ENCODE data around the gene SHANK2.

The SHANK2 gene

GRCh38 chr11:71252269-71252769 lies at the start of gene SHANK2:
Gene SHANK2 (minus strand): TSS chr11:71252577. CDS start chr11:71147326, 105,251 bp downstream.
- no peak for DNase-seq (ENCODE audit: low read depth)

- DNase-seq (ENCODE audit: low read depth): no peak
Observed at GRCh38 chr11:71301858-71302533, 49.6 kb upstream of the SHANK2 start.

GRCh38 chr11:71301046-71301857 lies 48.9 kb upstream of the SHANK2 start:
- DNase-seq (ENCODE audit: low read depth): no peak

- no peak for DNase-seq (ENCODE audit: low read depth)
Observed at GRCh38 chr11:71300187-71300586, 47.8 kb upstream of the SHANK2 start.

- no peak for DNase-seq (ENCODE audit: low read depth)
Observed at GRCh38 chr11:71298761-71299181, 46.4 kb upstream of the SHANK2 start.

GRCh38 chr11:71298016-71298550 lies 45.7 kb upstream of the SHANK2 start:
- no peak for DNase-seq (ENCODE audit: low read depth)

- DNase-seq (ENCODE audit: low read depth): no peak
Observed at GRCh38 chr11:71294846-71295600, 42.6 kb upstream of the SHANK2 start.

GRCh38 chr11:71293961-71294782 lies 41.8 kb upstream of the SHANK2 start:
- no peak for DNase-seq (ENCODE audit: low read depth)

GRCh38 chr11:71286701-71287643 lies 34.6 kb upstream of the SHANK2 start:
- no peak for DNase-seq (ENCODE audit: low read depth)

- no peak for DNase-seq (ENCODE audit: low read depth)
Observed at GRCh38 chr11:71285111-71285510, 32.7 kb upstream of the SHANK2 start.

- DNase-seq (ENCODE audit: low read depth): no peak
Observed at GRCh38 chr11:71284525-71285092, 32.2 kb upstream of the SHANK2 start.

GRCh38 chr11:71283971-71284441 lies 31.6 kb upstream of the SHANK2 start:
- DNase-seq (ENCODE audit: low read depth): no peak

- no peak for DNase-seq (ENCODE audit: low read depth)
Observed at GRCh38 chr11:71282581-71283351, 30.4 kb upstream of the SHANK2 start.

- DNase-seq (ENCODE audit: low read depth): no peak
Observed at GRCh38 chr11:71281831-71282230, 29.5 kb upstream of the SHANK2 start.

GRCh38 chr11:71281204-71281603 lies 28.8 kb upstream of the SHANK2 start:
- DNase-seq (ENCODE audit: low read depth): no peak

GRCh38 chr11:71279916-71280645 lies 27.7 kb upstream of the SHANK2 start:
- DNase-seq (ENCODE audit: low read depth): no peak

GRCh38 chr11:71272161-71272560 lies 19.8 kb upstream of the SHANK2 start:
- no peak for DNase-seq (ENCODE audit: low read depth)

All from activated T-cell treated with anti-CD3 and anti-CD28 coated beads for 48 hours (primary cell).